Esophagus squamous epithelium (tissue), 4 donors: Measurements from ENCODE around the gene TNPO3.

Experiments used
- POLR2A ChIP-seq, 4 donors: fragments of 450-650 bp; IDR thresholded peaks; one replicate each; pipeline ENCODE4 v1.6.1; 2017; ENCODE audit warnings: antibody characterized with exemption in 4 of 4, mild to moderate bottlenecking in 4 of 4, moderate library complexity in 3 of 4
- TF ChIP-seq, protein P1 (sequence below), 6 experiments: fragments of 450-650 bp in 4 of 6; fragments of 200-600 bp in 2 of 6; sonication (generic) in 2 of 6; IDR thresholded peaks; one replicate each; pipeline ENCODE4 v1.5.1; 2016 to 2019; ENCODE audit warnings: antibody characterized with exemption in 6 of 6, mild to moderate bottlenecking in 4 of 6, moderate library complexity in 4 of 6

DNA sequence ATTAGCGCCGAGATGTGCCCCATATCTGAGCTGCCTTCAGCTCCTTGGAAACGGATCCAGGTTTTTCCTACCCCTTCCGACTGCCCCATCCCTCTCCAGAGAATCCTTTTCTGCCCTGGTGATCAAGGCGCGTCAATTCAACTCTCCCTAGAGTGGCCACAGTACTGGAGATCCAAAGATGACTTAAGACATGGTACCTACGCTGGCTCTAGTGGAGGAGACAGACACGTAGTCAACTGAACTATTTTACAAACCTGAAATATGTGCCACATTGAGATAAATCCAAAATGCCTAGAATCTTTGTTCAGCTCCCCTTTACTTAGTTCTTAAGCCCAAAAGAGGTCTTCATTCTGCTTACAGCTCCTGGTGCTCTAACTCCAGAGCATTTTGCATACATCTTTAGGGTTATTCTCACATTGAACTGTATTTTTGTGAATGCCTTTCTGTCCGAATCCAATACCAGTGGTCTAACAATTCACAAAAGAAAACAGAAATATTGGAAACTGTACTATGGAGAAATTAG is 444 bp upstream of the TNPO3 start:
- no peak for TF ChIP-seq POLR2A (IDR thresholded peaks at IDR 0.05)
- TF ChIP-seq, protein P1, sequence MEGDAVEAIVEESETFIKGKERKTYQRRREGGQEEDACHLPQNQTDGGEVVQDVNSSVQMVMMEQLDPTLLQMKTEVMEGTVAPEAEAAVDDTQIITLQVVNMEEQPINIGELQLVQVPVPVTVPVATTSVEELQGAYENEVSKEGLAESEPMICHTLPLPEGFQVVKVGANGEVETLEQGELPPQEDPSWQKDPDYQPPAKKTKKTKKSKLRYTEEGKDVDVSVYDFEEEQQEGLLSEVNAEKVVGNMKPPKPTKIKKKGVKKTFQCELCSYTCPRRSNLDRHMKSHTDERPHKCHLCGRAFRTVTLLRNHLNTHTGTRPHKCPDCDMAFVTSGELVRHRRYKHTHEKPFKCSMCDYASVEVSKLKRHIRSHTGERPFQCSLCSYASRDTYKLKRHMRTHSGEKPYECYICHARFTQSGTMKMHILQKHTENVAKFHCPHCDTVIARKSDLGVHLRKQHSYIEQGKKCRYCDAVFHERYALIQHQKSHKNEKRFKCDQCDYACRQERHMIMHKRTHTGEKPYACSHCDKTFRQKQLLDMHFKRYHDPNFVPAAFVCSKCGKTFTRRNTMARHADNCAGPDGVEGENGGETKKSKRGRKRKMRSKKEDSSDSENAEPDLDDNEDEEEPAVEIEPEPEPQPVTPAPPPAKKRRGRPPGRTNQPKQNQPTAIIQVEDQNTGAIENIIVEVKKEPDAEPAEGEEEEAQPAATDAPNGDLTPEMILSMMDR (IDR thresholded peaks at IDR 0.05), result no peak
